ENCODE data around the gene ALPL.

ALPL gene

GRCh38 chr1:21526441-21526840, 17.2 kb downstream of the ALPL start:
- in situ Hi-C loops (cut with HindIII; ENCODE audit: low sequenced_read_pairs), result loop anchor here (25.0 kb wide), 1 partner anchor 289 kb away; no protein-coding TSS in a partner anchor

DNA sequence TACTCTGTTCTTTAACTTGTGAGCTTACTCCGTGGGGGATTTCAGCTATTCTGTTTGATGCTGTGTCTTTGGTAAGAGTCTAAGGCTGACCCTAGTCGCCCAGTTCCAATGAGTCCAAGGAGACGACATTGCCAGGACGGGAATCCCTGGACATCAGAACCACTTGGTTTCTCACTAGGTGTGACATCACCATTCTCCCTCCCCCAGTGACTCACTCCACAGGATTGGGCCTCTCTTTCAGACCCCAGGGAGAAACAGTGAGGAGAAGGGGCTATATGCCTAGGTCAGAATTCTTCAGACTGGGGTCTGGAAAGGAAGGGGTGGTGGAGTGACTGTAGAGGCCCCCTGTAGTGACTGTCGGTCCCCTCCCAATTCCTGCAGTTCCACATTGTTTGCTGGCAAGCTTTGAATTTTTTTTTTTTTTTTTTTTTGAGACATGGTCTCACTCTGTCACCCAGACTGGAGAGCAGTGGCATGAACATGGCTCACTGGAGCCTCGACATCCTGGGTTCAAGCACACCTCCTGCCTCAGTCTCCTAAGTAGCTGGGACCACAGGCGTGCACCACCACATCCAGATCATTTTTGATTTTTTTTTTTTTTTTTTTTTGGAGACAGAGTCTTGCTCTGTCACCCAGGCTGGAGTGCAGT, 21.3 kb downstream of the ALPL start:
- in situ Hi-C loops (cut with HindIII; ENCODE audit: low sequenced_read_pairs), result loop anchor here (25.0 kb wide), 1 partner anchor 293 kb away; no protein-coding TSS in a partner anchor

- in situ Hi-C loops (cut with HindIII; ENCODE audit: low sequenced_read_pairs), result loop anchor here (25.0 kb wide), 1 partner anchor 294 kb away; no protein-coding TSS in a partner anchor
Observed at GRCh38 chr1:21531241-21531640, 22.0 kb downstream of the ALPL start.

DNA sequence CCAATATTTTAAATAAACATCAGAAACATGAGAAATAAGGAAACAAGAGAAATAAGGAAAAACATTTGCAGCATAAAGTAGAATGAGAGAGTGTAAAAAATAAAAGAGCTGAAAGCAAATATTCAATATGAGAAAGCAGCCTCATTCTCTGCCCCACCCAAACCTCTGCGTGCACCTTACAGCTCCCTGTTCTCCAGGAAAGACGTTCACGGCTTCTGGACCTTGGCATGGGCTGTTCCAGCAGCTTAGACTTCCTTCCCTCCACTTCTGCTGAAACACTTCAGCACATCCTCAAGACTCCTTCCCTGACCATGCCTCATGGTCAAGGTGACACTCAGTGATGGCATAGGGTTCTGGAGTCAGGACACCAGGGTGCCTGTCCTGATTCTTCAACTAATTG, 23.3 kb downstream of the ALPL start:
- in situ Hi-C loops (cut with HindIII; ENCODE audit: low sequenced_read_pairs), result loop anchor here (25.0 kb wide), 1 partner anchor 295 kb away; no protein-coding TSS in a partner anchor

DNA sequence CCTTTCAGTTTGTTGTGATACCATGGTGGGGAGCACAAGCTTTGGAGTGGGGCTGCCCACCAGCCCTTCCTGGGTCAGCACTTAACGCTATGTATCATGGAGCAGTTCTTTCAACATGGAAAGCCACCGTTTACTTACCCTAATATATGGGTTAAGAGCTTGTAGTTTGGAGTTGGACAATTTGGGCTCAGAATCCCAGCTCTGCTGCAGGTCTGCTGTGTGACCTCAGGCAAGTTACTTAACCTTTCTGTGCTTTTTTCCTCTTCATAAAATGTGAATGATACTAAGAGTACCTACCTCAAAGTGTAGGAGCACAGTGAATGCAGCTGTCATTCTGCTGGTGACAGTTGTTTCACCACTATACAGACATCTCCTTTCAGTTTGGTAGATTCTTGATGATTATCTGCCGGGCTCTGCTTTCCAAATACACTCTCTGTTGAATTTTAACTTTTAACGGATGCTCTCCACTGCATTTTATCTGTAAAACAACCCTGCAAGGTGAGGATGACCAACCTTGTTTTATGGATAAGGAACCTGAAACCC, 23.8 kb downstream of the ALPL start:
- in situ Hi-C loops (cut with HindIII; ENCODE audit: low sequenced_read_pairs), result loop anchor here (25.0 kb wide), 1 partner anchor 296 kb away; no protein-coding TSS in a partner anchor

DNA sequence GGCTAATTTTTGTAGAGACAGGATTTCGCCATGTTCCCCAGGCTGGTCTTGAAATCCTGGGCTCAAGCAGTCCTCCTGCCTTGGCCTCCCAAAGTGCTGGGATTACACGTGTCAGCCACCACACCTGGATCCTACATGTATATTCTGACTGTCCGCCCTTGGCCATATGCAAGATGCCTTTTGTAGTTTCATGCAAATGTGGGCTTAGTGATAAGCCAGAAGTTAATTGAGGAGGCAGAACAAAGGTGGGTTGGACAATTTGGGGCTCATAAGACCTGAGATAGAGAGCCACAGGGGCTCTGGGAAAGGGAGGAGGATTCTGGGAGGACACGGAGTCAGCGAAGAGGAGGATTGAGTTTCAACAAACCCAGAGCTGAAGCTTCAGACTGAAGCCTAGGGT, 24.9 kb downstream of the ALPL start:
- in situ Hi-C loops (cut with HindIII; ENCODE audit: low sequenced_read_pairs), result loop anchor here (25.0 kb wide), 1 partner anchor 297 kb away; no protein-coding TSS in a partner anchor

GRCh38 chr1:21534674-21535378, 25.6 kb downstream of the ALPL start:
- in situ Hi-C loops (cut with HindIII; ENCODE audit: low sequenced_read_pairs), result loop anchor here (25.0 kb wide), 1 partner anchor 298 kb away; no protein-coding TSS in a partner anchor

DNA sequence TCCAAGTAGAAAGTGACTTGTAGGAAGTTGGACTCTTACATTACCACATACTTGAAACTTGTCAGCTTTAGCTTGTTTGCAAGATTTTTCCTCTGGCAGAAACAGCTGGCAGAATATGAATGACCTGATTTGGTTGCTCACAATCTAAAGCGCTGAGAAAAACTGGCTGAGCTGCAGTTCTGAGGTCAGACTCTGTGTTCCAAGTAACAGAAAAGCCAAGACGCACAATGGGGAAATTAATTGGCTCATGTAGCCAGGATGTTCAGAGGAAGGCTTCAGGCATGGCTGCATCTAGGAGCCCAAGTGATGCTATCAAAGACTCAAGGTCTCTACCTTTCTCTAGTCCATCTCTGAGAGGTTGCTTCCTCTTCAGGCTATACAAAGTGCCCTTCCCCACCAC, 27.0 kb downstream of the ALPL start:
- in situ Hi-C loops (cut with HindIII; ENCODE audit: low sequenced_read_pairs), result loop anchor here (25.0 kb wide), 1 partner anchor 299 kb away; no protein-coding TSS in a partner anchor

DNA sequence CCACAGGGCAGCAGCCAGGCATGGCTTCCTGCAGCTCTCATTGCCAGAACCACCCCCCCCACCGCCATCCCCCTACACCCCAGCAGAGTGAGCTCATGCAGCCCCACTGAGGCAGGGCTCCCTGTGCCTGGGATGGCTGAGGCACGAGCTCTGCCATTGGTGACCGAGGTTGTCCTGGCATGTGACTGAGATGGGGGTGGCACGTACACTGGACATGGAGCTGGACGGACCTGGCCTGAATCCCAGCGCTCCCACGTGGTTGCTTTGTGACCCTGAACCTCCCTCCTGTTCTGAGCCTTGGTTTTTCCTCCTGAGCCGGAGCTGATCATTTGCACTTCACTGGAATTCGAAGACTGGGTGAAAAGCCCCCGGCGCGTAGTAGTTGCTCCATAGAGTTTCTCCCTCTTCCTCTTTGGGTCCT, 28.3 kb downstream of the ALPL start:
- in situ Hi-C loops (cut with HindIII; ENCODE audit: low sequenced_read_pairs), result loop anchor here (25.0 kb wide), 1 partner anchor 300 kb away; no protein-coding TSS in a partner anchor

- in situ Hi-C loops (cut with HindIII; ENCODE audit: low sequenced_read_pairs), result loop anchor here (25.0 kb wide), 1 partner anchor 301 kb away; no protein-coding TSS in a partner anchor
Observed at GRCh38 chr1:21537932-21538630, 28.9 kb downstream of the ALPL start.

DNA sequence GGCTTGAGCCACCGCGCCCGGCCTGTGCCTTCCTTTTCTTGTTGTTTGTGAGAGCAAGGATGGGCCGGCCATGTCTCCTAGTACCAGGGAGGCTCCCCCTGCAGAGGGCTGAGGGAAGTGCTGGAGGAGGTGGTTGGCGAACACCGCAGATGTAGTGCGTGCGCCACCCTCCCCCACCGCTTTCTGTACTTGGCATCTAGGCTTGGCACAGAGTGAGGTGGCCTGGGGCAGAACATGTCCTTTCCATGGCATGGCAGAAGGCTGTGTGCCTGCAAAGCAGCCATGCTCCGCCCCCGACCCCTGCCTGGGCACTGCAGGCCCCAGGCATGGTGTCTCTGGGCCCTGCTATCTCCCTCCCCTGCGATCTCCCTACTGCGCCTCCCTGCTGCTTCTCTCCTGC, 30.7 kb downstream of the ALPL start:
- in situ Hi-C loops (cut with HindIII; ENCODE audit: low sequenced_read_pairs), result loop anchor here (10.0 to 25.0 kb wide), 2 partner anchors 165 to 303 kb away; no protein-coding TSS in a partner anchor

DNA sequence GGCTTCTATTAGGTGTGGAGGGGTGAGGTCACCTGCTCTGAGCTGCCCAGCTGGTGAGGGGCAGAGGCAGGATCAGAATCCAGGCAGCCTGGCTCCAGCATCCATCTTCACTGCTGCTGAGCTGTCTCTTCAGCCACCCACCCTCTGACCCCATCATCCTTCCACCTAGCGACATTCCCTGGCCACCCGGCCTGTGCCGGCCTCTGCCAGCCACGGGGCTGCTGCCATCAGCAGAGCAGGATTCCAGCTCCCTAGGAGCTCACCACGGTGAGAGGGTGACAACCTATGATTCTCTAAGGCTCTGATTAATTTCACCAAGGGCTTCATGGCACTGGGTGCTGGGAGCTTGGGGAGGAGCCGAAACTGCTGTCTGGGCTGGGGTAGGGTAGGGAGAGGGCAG, 32.1 kb downstream of the ALPL start:
- in situ Hi-C loops (cut with HindIII; ENCODE audit: low sequenced_read_pairs), result loop anchor here (10.0 to 25.0 kb wide), 2 partner anchors 167 to 304 kb away; no protein-coding TSS in a partner anchor

DNA sequence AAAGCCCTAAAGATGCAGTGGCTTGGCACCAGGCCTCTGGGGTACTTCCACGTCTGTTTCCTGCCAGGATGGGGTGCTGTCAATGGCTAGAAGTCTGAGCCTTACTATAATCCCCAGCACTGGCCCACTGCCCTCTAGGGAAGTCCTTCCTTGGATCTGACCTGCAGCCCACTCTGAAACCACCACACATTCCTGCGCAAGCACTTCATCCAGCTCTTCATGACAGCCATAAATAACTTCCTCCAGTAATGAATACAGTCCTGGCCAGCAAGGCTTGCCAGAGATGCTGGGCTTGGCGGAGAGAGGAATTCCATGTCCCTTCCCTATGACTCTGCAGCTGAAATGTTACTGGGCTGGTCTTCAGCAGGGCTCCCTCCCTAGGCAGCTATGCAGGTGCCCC, 32.6 kb downstream of the ALPL start:
- in situ Hi-C loops (cut with HindIII; ENCODE audit: low sequenced_read_pairs), result loop anchor here (10.0 to 25.0 kb wide), 2 partner anchors 167 to 305 kb away; no protein-coding TSS in a partner anchor

GRCh38 chr1:21543598-21543997, 34.4 kb downstream of the ALPL start:
- in situ Hi-C loops (cut with HindIII; ENCODE audit: low sequenced_read_pairs), result loop anchor here (10.0 to 25.0 kb wide), 2 partner anchors 169 to 306 kb away; no protein-coding TSS in a partner anchor

DNA sequence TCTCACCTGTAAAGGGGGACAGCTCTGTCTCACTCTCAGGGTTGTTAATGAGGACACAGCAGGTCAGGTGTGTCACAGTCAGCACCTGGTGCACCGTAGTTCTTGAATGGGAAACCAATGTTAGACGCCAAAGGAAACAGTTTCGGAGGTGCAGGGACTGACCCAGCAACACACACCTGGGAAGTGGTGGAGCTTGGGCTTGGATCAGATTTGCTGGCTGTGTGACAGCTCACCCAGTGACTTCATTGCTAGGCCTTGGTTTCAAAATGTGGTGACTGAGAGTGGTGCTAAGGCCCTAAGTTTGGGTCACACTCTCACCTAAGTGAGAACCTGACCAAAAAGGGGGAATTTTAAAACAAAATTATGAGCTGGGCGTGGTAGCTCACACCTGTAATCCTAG, 34.9 kb downstream of the ALPL start:
- in situ Hi-C loops (cut with HindIII; ENCODE audit: low sequenced_read_pairs), result loop anchor here (10.0 to 25.0 kb wide), 2 partner anchors 169 to 307 kb away; no protein-coding TSS in a partner anchor

- in situ Hi-C loops (cut with HindIII; ENCODE audit: low sequenced_read_pairs), result loop anchor here (10.0 to 25.0 kb wide), 2 partner anchors 171 to 309 kb away; no protein-coding TSS in a partner anchor
Observed at GRCh38 chr1:21546122-21546825, 37.1 kb downstream of the ALPL start.

- in situ Hi-C loops (cut with HindIII; ENCODE audit: low sequenced_read_pairs), result loop anchor here (10.0 to 25.0 kb wide), 2 partner anchors 173 to 311 kb away; no protein-coding TSS in a partner anchor
Observed at GRCh38 chr1:21547876-21548275, 38.7 kb downstream of the ALPL start.

- in situ Hi-C loops (cut with HindIII; ENCODE audit: low sequenced_read_pairs), result no loop called here
Observed at GRCh38 chr1:21550097-21550496, 40.9 kb downstream of the ALPL start.

- in situ Hi-C loops (cut with HindIII; ENCODE audit: low sequenced_read_pairs), result no loop called here
Observed at GRCh38 chr1:21550866-21551475, 41.7 kb downstream of the ALPL start.

Data from DLD1 (cell line).